ENCODE measurements around the gene EIPR1.
A peak's percentile ranks its signal among the peaks of the same experiment; 100 is the strongest.

The EIPR1 gene

DNA sequence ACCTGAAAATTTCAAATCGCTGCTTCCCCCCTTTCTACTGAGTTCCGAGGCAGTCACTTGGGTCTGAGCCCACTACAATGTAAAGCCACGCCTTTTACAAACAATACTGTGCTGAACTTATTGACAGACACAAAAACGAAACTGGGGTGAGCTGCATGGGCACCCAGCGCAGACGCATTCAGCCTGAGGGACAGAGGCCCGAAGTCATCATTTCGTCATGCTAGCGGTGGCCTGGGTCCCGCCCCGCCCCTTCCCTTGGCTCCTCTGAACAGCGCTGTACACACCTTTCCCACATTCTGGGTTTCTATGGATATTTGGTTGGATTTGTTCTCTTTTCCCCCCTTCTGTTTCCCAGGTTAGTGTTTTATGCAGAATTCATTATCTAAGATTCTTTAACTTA is 71.7 kb downstream of the EIPR1 start:
- Histone ChIP-seq H3K36me3 (ENCODE audit: control insufficient read depth in 4 of 4, insufficient read depth in 4 of 4, low read length in 3 of 4) (peaks cover 0 to 20% (median 2%) of the 10 kb centered on the region in 4 experiments), H3K27me3 (replicated peaks in 2 of 5; ENCODE audit: control insufficient read depth in 4 of 5, insufficient read depth in 5 of 5, low read length in 4 of 5) (no peaks in the 10 kb centered on the region), H3K27ac (ENCODE audit: insufficient read depth in 1 of 2, low read depth in 1 of 2, low read length in 2 of 2, poor library complexity in 1 of 2, severe bottlenecking in 2 of 2) (no peak overlapping the region), H3K4me3 (ENCODE audit: control insufficient read depth in 1 of 7, extremely low read depth in 1 of 7, insufficient read depth in 4 of 7, low read depth in 2 of 7, low read length in 6 of 7) (no peak overlapping the region), H3K9me3 (ENCODE audit: control extremely low read depth in 1 of 5, control insufficient read depth in 4 of 5, insufficient read depth in 2 of 5, low read depth in 1 of 5, low read length in 4 of 5) (no peaks in the 10 kb centered on the region), H3K4me1 (ENCODE audit: control extremely low read depth in 1 of 4, control insufficient read depth in 4 of 4, insufficient read depth in 4 of 4, low read length in 3 of 4) (peaks cover 0 to 5% (median 0%) of the 10 kb centered on the region in 4 experiments)
- ChIA-PET POLR2A (no interaction called here), CTCF (no interaction called here)
- no peak for DNase-seq
- 97% methylated on average over 9 of the region's 12 CpGs for WGBS (ENCODE audit: insufficient coverage)

DNA sequence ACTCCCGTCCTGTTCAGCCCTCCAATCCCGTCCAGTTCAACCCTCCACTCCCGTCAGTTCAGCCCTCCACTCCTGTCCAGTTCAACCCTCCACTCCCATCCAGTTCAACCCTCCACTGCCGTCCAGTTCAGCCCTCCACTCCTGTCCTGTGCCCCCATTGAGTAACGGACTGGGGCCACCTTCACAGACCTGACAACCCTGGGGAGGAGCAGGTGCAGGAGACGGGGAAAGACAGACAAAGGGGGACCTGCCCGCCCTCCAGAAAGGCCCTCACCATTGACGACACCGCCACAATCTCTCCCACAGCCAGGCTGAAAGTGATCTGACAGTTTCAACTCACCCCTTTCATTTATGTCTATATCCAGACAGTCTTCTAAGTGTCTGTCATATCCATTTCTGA is 72.2 kb downstream of the EIPR1 start:
- ChIA-PET CTCF (no interaction called here), POLR2A (no interaction called here)
- Histone ChIP-seq H3K4me1 (ENCODE audit: control extremely low read depth in 1 of 4, control insufficient read depth in 4 of 4, insufficient read depth in 4 of 4, low read length in 3 of 4) (peaks cover 0 to 5% (median 0%) of the 10 kb centered on the region in 4 experiments), H3K36me3 (ENCODE audit: control insufficient read depth in 4 of 4, insufficient read depth in 4 of 4, low read length in 3 of 4) (peaks cover 0 to 22% (median 2%) of the 10 kb centered on the region in 4 experiments), H3K4me3 (ENCODE audit: control insufficient read depth in 1 of 7, extremely low read depth in 1 of 7, insufficient read depth in 4 of 7, low read depth in 2 of 7, low read length in 6 of 7) (no peak overlapping the region), H3K27ac (ENCODE audit: insufficient read depth in 1 of 2, low read depth in 1 of 2, low read length in 2 of 2, poor library complexity in 1 of 2, severe bottlenecking in 2 of 2) (no peak overlapping the region), H3K9me3 (ENCODE audit: control extremely low read depth in 1 of 5, control insufficient read depth in 4 of 5, insufficient read depth in 2 of 5, low read depth in 1 of 5, low read length in 4 of 5) (no peaks in the 10 kb centered on the region), H3K27me3 (replicated peaks in 2 of 5; ENCODE audit: control insufficient read depth in 4 of 5, insufficient read depth in 5 of 5, low read length in 4 of 5) (no peaks in the 10 kb centered on the region)
- no peak for DNase-seq
- 94% methylated on average over 7 of the region's 9 CpGs for WGBS (ENCODE audit: insufficient coverage)

DNA sequence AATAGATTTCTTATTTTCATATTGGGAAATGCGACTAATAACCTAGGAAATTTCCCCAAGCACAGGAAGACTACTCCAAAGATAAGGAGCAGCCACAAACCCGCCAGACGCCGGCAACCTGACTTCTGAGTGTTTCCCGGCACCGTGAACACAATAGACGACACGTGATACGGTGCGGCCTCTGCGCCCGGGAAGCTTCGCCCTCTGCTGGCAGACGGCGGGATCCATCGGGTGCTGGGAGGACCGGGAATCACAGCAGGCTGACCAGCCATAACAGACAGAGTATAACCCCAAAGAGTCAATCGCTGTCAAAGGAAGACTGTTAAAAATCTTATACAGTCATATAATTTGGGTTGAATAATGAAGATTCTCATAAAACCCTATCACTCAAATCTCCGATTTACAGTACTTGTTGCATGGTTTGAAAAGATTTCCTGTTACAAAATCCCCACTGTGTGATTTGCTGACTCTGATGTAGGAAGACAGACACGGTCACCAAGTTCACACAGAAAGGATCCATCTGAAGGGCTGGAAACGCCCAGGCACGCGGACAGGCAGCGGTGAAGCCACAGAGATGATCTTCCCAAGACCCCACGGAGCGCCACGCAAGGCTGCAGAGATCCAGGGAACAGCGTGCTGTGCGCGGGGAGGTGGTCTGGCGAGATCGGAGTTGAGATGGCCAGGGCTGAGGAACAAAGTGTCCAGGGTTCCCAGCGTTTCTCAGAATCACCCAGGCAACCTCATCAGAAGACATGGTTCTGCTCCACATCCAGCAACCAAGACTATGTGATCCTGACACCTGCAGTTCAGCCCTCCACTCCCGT is 73.8 kb downstream of the EIPR1 start:
- DNase-seq: peak; percentile 58 to 72 (median 65)
- ChIA-PET POLR2A (no interaction called here), CTCF (no interaction called here)
- no peaks in the 10 kb centered on the region for H3K9me3 ChIP-seq (ENCODE audit: control extremely low read depth in 1 of 5, control insufficient read depth in 4 of 5, insufficient read depth in 2 of 5, low read depth in 1 of 5, low read length in 4 of 5)
- H3K27ac ChIP-seq (ENCODE audit: insufficient read depth in 1 of 2, low read depth in 1 of 2, low read length in 2 of 2, poor library complexity in 1 of 2, severe bottlenecking in 2 of 2): no peak overlapping the region
- no peaks in the 10 kb centered on the region for H3K27me3 ChIP-seq (replicated peaks in 2 of 5; ENCODE audit: control insufficient read depth in 4 of 5, insufficient read depth in 5 of 5, low read length in 4 of 5)
- 46% methylated on average over 26 of the region's 34 CpGs for WGBS (ENCODE audit: insufficient coverage)
- H3K4me3 ChIP-seq (ENCODE audit: control insufficient read depth in 1 of 7, extremely low read depth in 1 of 7, insufficient read depth in 4 of 7, low read depth in 2 of 7, low read length in 6 of 7): peak overlapping the region in 3 of 7 experiments; percentile 2 to 43 (median 33)
- peaks cover 0 to 31% (median 2%) of the 10 kb centered on the region in 4 experiments for H3K36me3 ChIP-seq (ENCODE audit: control insufficient read depth in 4 of 4, insufficient read depth in 4 of 4, low read length in 3 of 4)
- H3K4me1 ChIP-seq (ENCODE audit: control extremely low read depth in 1 of 4, control insufficient read depth in 4 of 4, insufficient read depth in 4 of 4, low read length in 3 of 4): peaks cover 0 to 5% (median 0%) of the 10 kb centered on the region in 4 experiments

DNA sequence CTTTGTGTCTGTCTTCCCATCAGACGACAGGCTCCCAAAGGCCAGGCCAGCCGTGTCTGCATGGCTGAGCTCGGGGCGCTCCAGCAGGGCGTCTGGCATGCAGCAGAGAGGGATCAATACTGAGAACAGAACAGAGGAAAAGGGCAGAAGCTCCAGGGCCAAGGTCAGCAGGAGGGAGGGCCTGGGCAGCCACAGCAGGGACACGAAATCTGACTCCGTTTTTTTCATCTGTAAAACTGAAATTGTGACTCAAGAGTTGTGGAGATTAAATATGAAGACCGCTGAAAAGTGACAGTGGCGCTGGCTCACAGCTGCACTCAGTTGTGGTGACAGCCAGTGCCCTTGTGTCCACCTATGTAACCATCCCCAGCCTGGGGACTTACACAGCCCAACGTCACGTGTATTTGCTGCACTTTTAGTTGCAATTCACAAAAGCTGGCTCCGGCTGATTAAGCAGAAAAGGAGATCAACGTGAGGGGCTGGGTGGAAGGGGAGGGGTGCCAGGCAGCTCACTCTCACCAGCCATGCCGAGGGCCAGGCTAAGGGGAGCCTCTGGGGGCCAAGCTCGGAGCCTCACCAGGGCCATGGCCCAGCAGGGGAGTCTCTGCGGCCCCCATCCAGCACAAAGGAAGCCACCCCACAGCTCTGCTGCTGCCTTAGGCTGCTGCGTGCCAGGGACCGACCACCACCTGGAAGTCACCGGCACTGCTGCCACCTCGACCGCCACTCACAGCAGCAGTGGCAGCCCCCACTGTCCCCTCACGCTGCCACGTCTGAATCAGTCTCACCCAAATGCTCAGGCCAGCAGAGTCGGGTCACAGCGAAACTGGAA is 74.7 kb downstream of the EIPR1 start:
- no peak overlapping the region for H3K27ac ChIP-seq (ENCODE audit: insufficient read depth in 1 of 2, low read depth in 1 of 2, low read length in 2 of 2, poor library complexity in 1 of 2, severe bottlenecking in 2 of 2)
- ChIA-PET CTCF (interaction anchor here (0.9 kb wide), 1 partner anchor 9 kb away, joined by 3 read pairs; no protein-coding TSS in a partner anchor), POLR2A (no interaction called here)
- no peaks in the 10 kb centered on the region for H3K9me3 ChIP-seq (ENCODE audit: control extremely low read depth in 1 of 5, control insufficient read depth in 4 of 5, insufficient read depth in 2 of 5, low read depth in 1 of 5, low read length in 4 of 5)
- whole genome bisulfite sequencing (ENCODE audit: insufficient coverage): 77% methylated on average over 21 of the region's 25 CpGs
- H3K36me3 ChIP-seq (ENCODE audit: control insufficient read depth in 4 of 4, insufficient read depth in 4 of 4, low read length in 3 of 4): peaks cover 0 to 37% (median 4%) of the 10 kb centered on the region in 4 experiments
- H3K4me3 ChIP-seq (ENCODE audit: control insufficient read depth in 1 of 7, extremely low read depth in 1 of 7, insufficient read depth in 4 of 7, low read depth in 2 of 7, low read length in 6 of 7): peak overlapping the region in 3 of 7 experiments; percentile 2 to 43 (median 33)
- H3K27me3 ChIP-seq (replicated peaks in 2 of 5; ENCODE audit: control insufficient read depth in 4 of 5, insufficient read depth in 5 of 5, low read length in 4 of 5): no peaks in the 10 kb centered on the region
- peak in 1 of 3 donors; percentile 45 for DNase-seq
- H3K4me1 ChIP-seq (ENCODE audit: control extremely low read depth in 1 of 4, control insufficient read depth in 4 of 4, insufficient read depth in 4 of 4, low read length in 3 of 4): peaks cover 0 to 5% (median 0%) of the 10 kb centered on the region in 4 experiments

DNA sequence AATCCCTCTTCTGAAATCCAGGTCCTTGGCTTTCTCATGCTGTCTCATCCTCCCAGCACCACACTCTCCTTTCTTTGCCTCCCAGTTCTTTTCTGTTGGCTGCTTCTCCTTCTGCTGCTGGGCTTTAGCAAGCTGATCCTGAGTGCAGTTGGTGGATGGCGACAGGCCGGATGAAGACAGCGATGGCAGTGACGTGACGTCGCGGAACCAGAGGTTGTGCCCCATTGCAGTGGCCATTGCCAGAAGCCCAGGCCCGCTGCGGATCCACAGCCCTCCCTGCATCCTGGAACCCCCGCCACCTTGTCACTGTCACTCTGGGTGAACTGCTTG is 75.2 kb downstream of the EIPR1 start:
- Histone ChIP-seq H3K9me3 (ENCODE audit: control extremely low read depth in 1 of 5, control insufficient read depth in 4 of 5, insufficient read depth in 2 of 5, low read depth in 1 of 5, low read length in 4 of 5) (no peaks in the 10 kb centered on the region), H3K4me3 (ENCODE audit: control insufficient read depth in 1 of 7, extremely low read depth in 1 of 7, insufficient read depth in 4 of 7, low read depth in 2 of 7, low read length in 6 of 7) (no peak overlapping the region), H3K27ac (ENCODE audit: insufficient read depth in 1 of 2, low read depth in 1 of 2, low read length in 2 of 2, poor library complexity in 1 of 2, severe bottlenecking in 2 of 2) (no peak overlapping the region), H3K27me3 (replicated peaks in 2 of 5; ENCODE audit: control insufficient read depth in 4 of 5, insufficient read depth in 5 of 5, low read length in 4 of 5) (no peaks in the 10 kb centered on the region), H3K4me1 (ENCODE audit: control extremely low read depth in 1 of 4, control insufficient read depth in 4 of 4, insufficient read depth in 4 of 4, low read length in 3 of 4) (peaks cover 0 to 5% (median 0%) of the 10 kb centered on the region in 4 experiments), H3K36me3 (ENCODE audit: control insufficient read depth in 4 of 4, insufficient read depth in 4 of 4, low read length in 3 of 4) (peaks cover 0 to 39% (median 4%) of the 10 kb centered on the region in 4 experiments)
- CTCF ChIA-PET: interaction anchor here (0.9 kb wide), 1 partner anchor 9 kb away, joined by 3 read pairs; no protein-coding TSS in a partner anchor
- 98% methylated on average over 10 of the region's 10 CpGs for WGBS (ENCODE audit: insufficient coverage)
- no peak for DNase-seq
- POLR2A ChIA-PET: no interaction called here

DNA sequence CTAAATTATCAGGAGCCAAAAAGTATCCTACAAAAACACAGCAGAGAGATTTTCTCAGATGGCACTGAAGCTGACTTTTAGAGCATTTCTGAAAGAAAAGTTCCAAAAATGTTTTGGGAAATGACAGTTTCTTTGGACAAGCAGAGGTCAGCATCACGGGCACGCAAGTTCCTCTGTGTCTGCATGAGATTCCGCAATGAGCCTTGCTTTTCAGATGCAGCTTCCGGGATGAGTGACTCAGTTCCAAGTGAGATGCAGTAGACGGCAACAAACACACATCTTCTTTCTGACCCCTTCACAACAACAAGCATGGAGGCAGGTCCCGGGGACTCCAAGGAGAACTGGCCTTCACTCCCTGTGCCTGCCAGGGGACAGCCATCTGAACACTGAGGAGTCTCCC is 76.6 kb downstream of the EIPR1 start:
- ChIA-PET CTCF (no interaction called here), POLR2A (no interaction called here)
- Histone ChIP-seq H3K27me3 (replicated peaks in 2 of 5; ENCODE audit: control insufficient read depth in 4 of 5, insufficient read depth in 5 of 5, low read length in 4 of 5) (no peaks in the 10 kb centered on the region), H3K4me3 (ENCODE audit: control insufficient read depth in 1 of 7, extremely low read depth in 1 of 7, insufficient read depth in 4 of 7, low read depth in 2 of 7, low read length in 6 of 7) (no peak overlapping the region), H3K4me1 (ENCODE audit: control extremely low read depth in 1 of 4, control insufficient read depth in 4 of 4, insufficient read depth in 4 of 4, low read length in 3 of 4) (peaks cover 0 to 5% (median 0%) of the 10 kb centered on the region in 4 experiments), H3K36me3 (ENCODE audit: control insufficient read depth in 4 of 4, insufficient read depth in 4 of 4, low read length in 3 of 4) (peaks cover 0 to 39% (median 4%) of the 10 kb centered on the region in 4 experiments), H3K9me3 (ENCODE audit: control extremely low read depth in 1 of 5, control insufficient read depth in 4 of 5, insufficient read depth in 2 of 5, low read depth in 1 of 5, low read length in 4 of 5) (no peaks in the 10 kb centered on the region), H3K27ac (ENCODE audit: insufficient read depth in 1 of 2, low read depth in 1 of 2, low read length in 2 of 2, poor library complexity in 1 of 2, severe bottlenecking in 2 of 2) (no peak overlapping the region)
- WGBS (ENCODE audit: insufficient coverage): 100% methylated on average over 2 of the region's 6 CpGs
- DNase-seq: no peak
